ENCODE measurements around the gene ARG2. TPM values are rescaled to one million over a fixed set of nuclear protein-coding genes. Genes with fewer than 3 reads are reported as not detected.

Gene ARG2
- polyA plus RNA-seq, 3 donors: 0.13 to 0.46 (median 0.33) TPM

GRCh38 chr14:67698179-67698578, 78.5 kb downstream of the ARG2 start:
- H3K27me3 ChIP-seq (ENCODE audit: control insufficient read depth in 2 of 2, insufficient read depth in 2 of 2, low read length in 2 of 2): no peaks in the 10 kb centered on the region
- no peak overlapping the region for H3K27ac ChIP-seq (ENCODE audit: low read depth in 1 of 2, low read length in 2 of 2)
- WGBS (ENCODE audit: insufficient coverage): no CpG with 5 or more reads among the region's 1 CpG
- intact Hi-C loops (cut with micrococcal nuclease): loop anchor here in 1 of 2 donors (5.0 kb wide), 1 partner anchor 119 kb away; the partner anchor contains the start of genes RAD51B and ZFYVE26
- Mint-ChIP-seq H3K27me3 (ENCODE audit: low read depth in 3 of 3) (peaks cover 0 to 6% (median 2%) of the 10 kb centered on the region in 3 donors), H3K27ac (no peak overlapping the region), H3K4me1 (peaks cover 40% of the 10 kb centered on the region), H3K4me3 (no peak overlapping the region), H3K36me3 (no peaks in the 10 kb centered on the region), H3K9me3 (peaks cover 0 to 4% (median 0%) of the 10 kb centered on the region in 7 donors)
- H3K9me3 ChIP-seq (replicated peaks in 1 of 2; ENCODE audit: control insufficient read depth in 1 of 2, insufficient read depth in 1 of 2, low read length in 2 of 2): no peaks in the 10 kb centered on the region
- no peak overlapping the region for H3K9ac ChIP-seq (ENCODE audit: insufficient read depth, low read length, poor library complexity, severe bottlenecking)
- H4K20me1 ChIP-seq (ENCODE audit: insufficient read depth, low read length): peaks cover 6% of the 10 kb centered on the region
- no peak overlapping the region for H3K4me3 ChIP-seq (replicated peaks in 1 of 3; ENCODE audit: low read depth in 2 of 3, low read length in 3 of 3)
- H3K4me1 ChIP-seq (ENCODE audit: control insufficient read depth in 1 of 2, insufficient read depth in 2 of 2, low read length in 2 of 2): peaks cover 33 to 47% of the 10 kb centered on the region in 2 donors
- H3K36me3 ChIP-seq (replicated peaks in 1 of 2; ENCODE audit: control insufficient read depth in 1 of 2, insufficient read depth in 2 of 2, low read length in 2 of 2): no peaks in the 10 kb centered on the region
- TF ChIP-seq CTCF (IDR thresholded peaks at IDR 0.05): no peak
- peaks cover 13% of the 10 kb centered on the region for H3K79me2 ChIP-seq (ENCODE audit: insufficient read depth, low read length)
- no peak for DNase-seq
- no peak overlapping the region for H2AFZ ChIP-seq (ENCODE audit: insufficient read depth, low read depth, low read length, poor library complexity, severe bottlenecking)
- no peak overlapping the region for H3K4me2 ChIP-seq (replicated peaks; ENCODE audit: extremely low read depth, low read length, poor library complexity, severe bottlenecking)

Small RNA genes lying within 50 kb of the gene (small RNA-seq; reads per million reads assigned to genes)
- gene AL132640.3 (ENCODE audit: insufficient read length, low read depth) (not detected), gene RF00019 (ENCODE audit: insufficient read length, low read depth) (not detected), gene RNA5SP386 (ENCODE audit: insufficient read length, low read depth) (not detected)

Other genes with a start within 250 kb of the ARG2 start
- under 1 TPM in 1 of 3 donors, not detected in 2; 0.20 TPM for gene PLEK2, start 207.8 kb upstream of the ARG2 start, polyA plus RNA-seq
- 10 to 100 TPM; 10.2 to 18.7 (median 17.3) TPM for gene TMEM229B, start 131.2 kb upstream of the ARG2 start, polyA plus RNA-seq
- under 1 TPM in 1 of 3 donors, not detected in 2; 0.23 TPM for gene PLEKHH1, start 86.6 kb upstream of the ARG2 start, polyA plus RNA-seq
- gene PIGH, start 19.7 kb upstream of the ARG2 start, polyA plus RNA-seq: 10 to 100 TPM; 14.6 to 35.5 (median 18.0) TPM
- 10 to 100 TPM; 31.3 to 84.7 (median 84.5) TPM for gene VTI1B, start 54.7 kb downstream of the ARG2 start, polyA plus RNA-seq
- 10 to 100 TPM; 64.9 to 70.7 (median 65.4) TPM for gene RDH11, start 75.8 kb downstream of the ARG2 start, polyA plus RNA-seq
- under 1 TPM in 1 of 3 donors, not detected in 2; 0.17 TPM for gene RDH12, start 82.0 kb downstream of the ARG2 start, polyA plus RNA-seq
- gene ZFYVE26, start 196.7 kb downstream of the ARG2 start, polyA plus RNA-seq: 10 to 100 TPM in 1 of 3 donors, 1 to 10 TPM in 2; 1.0 to 17.6 (median 2.3) TPM
- 10 to 100 TPM in 1 of 3 donors, 1 to 10 TPM in 2; 3.6 to 11.6 (median 9.4) TPM for gene RAD51B, start 199.9 kb downstream of the ARG2 start, polyA plus RNA-seq